HG03521 (cell line): ENCODE measurements around the gene LENG1.

Experiments
- ATAC-seq: cut with Tn5 transposase; IDR thresholded peaks from one replicate; pipeline ENCODE4 v1.9.1; 2021; ENCODE audit warnings: mild to moderate bottlenecking, moderate library complexity; ENCODE audit not compliant: unreplicated experiment

The LENG1 gene

DNA sequence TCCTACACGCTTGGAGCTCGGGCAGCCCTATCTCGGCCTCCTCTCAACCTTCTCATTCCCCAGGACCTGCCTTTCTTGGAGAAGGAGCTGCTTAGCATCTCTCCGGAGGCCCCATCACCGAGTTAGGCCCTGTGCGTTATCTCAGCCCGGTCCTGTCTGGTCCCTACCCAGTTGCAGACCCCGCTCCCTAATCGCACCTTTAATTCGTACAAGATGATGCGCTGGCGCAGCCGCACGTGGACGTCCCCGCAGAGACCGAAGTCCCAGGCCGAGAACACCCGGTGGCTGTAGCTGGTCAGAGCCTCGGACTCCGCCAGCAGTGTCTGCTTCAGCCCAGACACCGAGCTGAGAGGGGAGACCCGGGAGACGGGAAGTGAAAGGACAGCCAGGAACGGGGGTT, 5.7 kb upstream of the LENG1 start:
- no peak for ATAC-seq

DNA sequence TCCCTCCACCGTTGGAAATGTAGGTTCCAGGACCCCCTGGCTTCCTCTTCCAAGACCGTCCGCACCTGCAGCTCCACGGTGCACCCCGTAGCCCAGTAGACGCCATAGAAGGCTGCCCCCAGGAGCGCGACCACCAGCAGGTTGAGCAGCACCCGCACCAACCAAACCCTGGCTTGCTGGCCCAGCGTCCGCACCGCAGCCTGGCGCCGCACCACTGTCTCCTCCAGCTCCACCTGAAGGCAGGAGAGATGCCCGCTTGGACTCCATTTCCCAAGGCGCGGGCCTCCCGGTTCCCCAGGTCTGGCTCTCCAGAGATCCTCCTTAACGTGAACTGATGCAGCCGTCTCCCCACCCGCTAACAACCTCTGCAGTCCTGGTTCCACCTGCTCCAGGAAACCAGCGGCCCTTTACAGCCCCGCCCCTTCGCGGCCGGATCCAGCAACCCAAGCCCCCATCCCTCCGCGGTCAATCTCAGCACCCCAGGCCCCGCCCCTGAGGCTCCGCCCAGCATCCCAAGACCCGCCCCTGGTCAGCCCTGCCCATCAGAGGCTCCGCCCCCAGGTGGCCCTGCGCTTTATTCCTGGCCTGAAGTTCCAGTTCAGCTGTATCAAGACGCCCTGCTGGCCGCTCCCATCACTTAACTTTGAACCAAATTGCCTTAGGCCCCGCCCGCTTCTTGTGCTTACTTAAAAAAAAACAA, 5.0 kb upstream of the LENG1 start:
- ATAC-seq, result no peak

DNA sequence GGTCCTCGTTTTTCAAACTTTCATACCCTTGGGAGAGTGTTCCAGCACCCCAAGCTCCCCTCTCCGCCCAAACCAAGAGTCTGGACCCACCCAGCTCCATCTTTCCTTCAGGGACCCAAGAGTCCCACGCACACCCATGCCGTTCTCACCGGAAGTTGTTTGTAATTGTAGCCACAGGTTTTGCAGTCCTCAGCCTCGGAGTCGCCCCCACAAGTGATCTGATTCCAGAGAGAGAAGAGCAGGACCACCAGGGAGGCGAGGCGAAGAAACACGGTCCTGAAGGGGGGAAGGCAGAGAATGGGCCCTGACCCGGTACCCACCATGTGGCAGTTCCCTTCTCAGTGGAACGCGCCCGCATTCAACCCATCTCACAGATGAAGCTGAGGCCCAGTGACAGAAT, 3.4 kb upstream of the LENG1 start:
- ATAC-seq, result no peak

DNA sequence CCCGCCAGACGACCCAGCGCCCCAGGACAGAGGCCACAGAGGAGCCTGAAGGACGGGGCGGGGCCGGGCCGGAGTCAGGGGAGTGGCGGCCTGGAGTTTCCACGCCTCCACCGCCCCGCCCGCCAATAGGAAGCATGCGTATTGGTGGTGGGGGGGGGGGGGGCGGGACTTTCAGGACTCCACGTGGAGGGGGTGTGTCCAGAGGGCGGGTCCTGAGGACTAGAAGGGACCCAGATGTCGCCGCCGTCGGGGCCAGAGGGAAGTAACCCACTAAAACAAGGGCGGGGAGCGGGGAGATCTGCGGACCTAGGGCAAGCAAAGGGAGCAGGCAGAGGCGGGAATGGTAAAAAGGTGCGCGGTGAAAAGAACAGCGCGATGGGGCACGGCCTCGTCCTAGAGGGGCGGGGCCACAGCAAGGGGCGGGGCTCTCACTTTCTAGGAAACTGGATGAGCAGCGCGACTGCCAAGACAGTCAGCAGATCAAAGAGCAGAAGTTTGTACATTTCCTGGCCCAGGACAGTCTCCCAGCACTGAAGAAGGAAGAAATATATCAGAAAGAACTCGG, 2.8 kb upstream of the LENG1 start:
- no peak for ATAC-seq

DNA sequence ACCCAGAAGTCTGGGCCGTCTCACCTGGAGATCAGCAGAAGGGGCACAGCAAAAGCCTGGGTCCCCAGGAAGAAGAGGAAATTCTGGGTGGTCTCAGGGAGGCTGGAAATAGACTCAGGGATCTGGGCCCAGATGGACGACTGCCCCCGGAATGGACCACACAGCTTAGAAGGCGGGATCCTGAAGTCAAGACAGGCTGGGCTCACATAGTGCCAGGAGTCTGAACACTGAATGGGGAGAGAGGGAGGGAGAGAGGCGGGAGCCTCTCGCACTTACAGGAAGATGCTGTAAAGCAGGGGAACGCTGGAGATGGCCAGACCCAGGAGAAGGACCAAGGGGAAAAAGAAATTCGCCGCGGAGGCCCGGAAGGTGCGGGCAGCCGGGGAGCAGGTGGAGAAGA, 1.3 kb upstream of the LENG1 start:
- ATAC-seq, result no peak

DNA sequence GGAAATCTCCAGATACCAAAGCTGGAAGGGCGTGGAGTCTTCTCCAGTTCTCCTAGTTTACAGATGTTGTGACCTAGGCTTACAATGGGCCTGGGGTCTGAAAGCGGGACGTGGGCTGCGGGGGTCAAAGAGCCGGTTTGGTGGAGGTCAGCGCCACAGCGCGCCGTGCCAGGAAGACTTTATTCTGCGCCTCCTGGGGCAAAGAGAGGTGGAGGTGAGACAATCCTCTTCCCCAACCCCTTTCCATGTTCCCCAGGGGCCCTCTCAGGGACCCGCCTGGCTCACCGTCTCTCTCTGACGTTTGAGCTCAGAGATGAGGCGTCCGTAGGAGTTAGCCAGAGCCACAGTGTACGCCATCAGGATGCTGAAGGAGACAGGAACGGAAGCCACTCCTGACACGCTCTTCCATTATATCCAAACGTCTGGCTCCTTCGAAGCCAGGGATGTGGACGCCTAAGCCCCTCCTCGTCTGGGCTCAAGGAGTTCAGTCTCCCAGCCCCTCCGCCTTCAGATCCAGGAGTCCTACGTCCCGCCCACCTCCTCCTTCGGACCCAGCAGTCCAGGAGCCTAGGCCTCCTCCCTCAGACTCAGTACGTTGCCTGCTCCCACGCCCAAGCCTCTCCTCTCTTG, 776 bp upstream of the LENG1 start:
- no peak for ATAC-seq

DNA sequence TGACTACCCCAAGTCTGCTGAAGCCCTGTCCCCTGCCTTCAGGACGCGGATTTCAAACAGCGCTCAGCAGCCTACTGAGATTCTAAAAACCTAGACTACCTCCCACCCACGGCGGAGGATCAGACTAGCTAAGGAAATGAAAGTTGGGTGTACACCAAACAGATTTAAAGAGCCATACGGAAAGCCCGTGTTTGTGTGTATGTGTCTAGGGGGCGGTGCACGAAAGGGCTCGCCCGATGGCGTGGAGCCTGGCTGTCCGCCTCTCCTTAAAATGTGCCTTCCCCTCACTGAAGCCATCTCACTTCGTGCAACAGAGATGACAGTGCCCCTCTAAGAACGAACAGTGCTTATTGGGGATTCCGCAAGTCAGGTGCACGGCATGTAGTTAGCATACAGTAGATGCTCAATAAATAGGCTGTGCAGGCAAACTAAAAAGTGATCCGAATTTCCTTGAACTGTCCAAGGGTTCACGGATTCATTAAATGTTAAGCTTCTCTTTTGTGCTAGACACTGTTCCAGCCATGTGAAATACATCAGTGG, 639 bp downstream of the LENG1 start:
- no peak for ATAC-seq

DNA sequence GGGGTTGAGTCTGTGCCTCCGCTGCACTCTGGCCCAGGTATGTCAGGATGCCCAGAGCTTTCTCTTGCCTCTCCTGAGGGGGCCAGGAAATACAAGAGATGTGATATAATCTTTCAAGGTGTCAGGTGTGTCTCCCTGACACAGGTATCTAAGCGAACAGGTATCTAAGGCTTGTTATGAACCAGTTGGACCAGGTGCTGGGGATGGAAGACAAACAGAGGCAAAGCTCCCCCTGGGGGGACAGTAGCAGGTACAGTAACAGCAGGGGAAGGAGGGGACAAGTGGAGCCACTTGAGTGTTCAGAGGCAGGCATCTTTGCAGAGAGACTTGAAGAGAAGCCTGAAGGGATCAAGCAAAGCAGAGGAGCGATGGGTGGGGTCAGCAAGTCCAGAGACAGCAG, 2.6 kb downstream of the LENG1 start:
- no peak for ATAC-seq

DNA sequence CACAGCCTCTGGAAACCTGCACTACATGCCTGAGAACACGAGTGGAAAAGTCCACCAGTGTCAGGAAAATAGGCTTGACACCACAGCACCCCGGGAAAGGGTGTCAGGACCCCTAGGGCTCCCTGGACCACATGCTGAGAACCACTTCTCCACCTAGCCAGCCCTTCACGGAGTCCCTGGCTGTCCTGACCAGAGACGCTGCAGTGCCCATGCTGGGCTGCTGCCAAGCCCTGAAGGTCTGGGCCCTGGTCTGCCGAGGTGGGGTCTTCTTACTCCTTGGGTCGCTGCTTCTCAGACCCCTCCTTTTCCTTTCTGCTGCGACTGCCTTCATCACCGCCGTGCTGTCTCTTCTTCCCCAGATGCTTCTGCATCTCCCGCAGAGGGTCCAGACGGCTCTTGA, 3.0 kb downstream of the LENG1 start:
- no peak for ATAC-seq

DNA sequence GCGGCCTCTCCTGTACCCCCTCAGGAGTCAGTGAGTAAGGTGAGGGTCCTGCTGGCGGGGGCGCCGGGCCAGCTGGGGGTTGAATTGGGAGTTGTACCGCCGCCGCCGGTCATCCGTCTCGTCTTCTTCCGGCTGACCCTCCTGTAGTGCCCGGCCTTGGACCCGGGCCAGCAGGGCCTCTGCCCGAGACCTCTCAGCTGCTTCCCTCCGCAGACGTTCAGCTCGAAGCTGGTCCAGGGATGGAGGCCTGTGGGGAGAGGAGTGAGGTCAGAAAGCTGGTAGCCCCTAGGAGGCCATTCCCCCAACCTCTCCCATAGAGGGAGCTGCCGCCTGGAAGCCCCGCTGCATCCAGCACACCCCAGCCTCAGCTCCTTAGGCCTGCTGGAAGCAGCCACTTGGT, 3.8 kb downstream of the LENG1 start:
- no peak for ATAC-seq

DNA sequence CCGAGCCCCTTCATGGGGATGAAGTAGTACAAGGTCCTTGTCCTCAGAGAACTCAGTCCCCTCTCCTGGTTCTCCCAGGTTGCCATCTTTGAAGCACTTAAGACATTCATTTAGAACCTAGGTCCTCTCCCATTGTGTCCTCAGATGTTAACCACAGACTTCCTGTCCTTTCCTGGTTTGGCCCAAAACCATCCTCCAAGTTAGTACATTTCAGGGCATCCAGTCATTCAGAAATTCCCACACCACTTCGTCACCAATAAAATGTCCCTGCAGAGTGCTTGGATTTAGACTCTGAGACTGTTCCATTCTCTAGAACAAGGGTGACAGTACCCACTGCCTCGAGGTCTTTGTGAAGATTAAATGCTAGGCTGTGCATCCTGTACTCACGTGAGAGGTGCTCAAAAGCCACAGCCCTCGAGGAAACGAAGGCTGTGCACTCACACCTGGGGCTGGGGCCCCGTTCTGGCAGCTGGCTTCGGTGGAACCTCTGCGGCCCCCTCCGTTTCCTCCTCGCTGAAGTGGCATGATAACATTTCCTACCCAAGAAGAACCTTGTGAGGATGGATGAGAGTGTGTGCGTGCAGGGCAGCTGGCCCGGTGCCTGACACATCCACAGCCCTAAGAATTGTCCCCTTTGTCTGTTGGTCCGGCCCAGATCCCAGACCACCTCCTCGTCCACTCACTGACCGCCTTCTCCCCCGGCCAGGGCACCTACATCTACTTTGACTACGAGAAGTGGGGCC, 4.7 kb downstream of the LENG1 start:
- ATAC-seq, result no peak

DNA sequence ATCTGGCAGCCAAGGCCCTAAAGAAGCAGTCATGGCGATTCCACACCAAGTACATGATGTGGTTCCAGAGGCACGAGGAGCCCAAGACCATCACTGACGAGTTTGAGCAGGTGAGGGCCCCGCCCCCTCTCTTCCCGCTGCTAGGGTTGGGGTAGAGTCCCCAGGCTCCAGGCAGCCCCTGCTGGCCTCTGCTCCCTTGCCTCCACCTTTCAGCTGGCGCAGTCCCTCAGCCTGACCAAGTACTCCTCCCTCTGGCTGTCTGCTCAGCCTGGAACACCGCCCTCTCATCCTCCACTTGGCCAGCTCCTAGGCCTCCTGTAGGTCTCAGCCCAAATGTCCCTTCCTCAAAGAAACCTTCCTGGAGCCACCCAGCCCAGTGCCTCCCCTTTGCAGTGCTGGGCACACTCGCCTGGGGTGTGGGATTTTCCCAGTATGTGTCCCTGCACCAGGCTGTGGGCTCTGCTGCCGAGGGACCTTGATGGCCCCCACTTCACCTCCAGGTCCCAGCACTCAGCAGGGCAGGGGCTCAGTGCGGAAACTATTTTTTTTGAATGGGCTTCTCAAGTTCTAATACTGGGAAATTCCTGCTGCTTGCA, 5.7 kb downstream of the LENG1 start:
- no peak for ATAC-seq

DNA sequence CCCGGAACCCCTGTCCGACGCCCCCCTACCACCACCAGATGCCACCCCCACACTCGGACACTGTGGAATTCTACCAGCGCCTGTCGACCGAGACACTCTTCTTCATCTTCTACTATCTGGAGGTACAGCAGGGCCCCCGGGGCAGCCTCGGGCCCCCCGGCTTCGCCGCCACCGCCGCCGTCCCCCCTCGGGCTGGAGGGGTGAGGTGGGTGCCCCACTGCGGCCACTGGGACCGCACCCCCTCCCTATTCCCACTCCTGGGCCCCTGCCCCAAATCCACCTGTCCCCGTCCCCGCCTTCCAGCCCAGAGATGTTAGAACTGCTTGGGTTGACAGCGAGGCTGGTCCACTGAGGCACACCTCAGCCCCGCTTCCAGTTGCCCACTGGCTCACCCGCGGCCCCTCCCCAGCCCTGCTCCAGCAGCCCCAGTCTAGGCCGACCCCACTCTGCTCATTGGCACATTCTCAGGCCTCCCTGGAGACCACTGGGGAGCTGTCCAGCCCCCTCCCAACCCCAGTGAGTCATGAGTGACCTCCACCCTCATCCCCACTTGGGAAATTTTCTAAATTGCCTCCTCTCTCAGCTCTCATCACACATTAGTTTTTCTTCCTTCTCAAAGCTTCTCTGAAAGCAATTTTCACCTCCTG, 6.5 kb downstream of the LENG1 start:
- no peak for ATAC-seq

DNA sequence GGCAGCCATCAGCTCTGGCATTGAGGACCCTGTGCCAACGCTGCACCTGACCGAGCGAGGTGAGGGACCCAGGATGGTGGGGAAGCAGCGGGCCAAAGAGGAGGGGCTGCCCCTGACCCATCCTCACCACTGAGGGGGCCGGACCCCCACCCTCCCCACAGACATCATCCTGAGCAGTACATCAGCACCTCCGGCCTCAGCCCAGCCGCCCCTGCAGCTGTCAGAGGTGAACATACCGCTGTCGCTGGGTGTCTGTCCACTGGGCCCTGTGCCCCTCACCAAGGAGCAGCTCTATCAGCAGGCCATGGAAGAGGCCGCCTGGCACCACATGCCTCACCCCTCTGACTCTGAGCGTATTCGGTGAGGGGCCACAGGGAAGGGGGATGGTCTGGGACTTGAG, 7.3 kb downstream of the LENG1 start:
- ATAC-seq, result no peak

DNA sequence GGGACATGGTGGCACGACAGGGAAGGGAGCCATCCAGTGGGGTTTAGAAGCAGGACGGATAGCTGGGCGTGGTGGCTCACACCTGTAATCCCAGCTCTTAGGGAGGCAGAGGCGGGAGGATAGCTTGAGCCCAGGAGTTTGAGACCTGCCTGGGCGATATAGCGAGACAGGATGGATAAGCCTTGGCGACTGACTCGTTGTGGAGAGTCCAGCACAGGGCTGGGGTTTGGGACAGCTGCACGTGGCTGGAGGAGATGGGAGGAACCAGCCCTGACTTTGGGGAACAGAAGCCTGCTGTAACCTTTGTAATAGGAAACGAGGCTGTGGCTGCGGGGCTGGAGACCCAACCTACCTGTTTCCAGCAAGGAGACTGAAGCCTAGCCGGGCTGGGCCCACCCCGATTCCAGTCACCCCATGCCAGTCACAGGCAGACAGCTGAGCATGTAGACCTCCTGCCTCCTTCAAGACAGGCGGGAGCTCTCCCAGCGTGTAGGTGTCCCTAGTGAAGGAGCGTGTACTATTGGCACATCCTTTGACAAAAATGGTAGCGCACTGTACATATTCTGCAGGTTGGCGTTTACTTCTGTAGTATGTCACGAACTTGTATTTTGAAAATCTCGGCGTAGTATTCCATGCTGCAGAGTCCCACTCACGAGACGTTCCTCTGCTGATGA, 8.0 kb downstream of the LENG1 start:
- ATAC-seq, result no peak

DNA sequence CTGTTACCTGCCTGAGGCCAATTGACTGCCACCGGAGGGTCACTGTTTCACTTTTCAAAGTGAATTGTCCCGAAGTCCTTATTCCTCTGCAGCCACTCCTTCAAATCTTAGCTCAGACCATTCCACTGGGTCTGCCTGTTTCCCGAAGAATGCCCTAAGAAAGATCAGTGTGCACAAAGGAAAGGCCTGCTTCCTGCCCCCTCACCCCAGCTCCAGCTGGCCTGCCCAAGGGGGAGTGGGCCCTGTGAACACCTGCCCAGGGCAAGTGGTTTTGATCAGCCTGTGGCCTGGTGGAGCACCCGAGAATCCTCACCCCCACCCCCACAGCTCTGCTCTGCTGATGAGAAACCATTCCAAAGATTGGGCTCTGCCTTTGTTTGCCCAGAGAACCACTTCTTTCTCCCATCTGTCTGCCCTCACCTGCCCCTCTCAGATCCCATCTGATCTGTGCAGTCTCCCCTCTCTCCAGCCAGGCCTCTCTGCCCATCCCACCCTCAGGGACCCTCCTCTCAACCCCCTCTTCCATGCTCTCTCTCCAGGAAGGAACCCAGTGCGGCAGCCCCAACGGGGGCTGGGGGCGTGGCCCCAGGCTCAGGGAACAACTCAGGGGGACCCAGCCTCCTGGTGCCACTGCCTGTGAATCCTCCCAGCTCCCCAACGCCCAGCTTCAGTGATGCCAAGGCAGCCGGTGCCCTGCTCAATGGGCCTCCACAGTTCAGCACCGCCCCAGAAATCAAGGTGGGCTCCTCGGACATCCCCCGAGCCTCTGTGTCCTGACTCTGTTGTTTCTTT, 10.3 kb downstream of the LENG1 start:
- ATAC-seq, result no peak

DNA sequence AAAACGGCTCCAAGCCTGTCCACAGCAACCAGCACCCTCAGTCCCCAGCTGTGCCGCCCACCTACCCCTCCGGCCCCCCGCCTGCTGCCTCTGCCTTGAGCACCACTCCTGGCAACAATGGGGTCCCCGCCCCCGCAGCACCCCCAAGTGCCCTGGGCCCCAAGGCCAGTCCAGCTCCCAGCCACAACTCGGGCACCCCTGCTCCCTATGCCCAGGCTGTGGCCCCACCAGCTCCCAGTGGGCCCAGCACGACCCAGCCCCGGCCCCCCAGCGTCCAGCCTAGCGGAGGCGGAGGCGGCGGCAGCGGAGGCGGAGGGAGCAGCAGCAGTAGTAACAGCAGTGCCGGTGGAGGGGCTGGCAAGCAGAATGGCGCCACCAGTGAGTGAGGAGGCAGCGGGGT, 11.4 kb downstream of the LENG1 start:
- ATAC-seq, result no peak

DNA sequence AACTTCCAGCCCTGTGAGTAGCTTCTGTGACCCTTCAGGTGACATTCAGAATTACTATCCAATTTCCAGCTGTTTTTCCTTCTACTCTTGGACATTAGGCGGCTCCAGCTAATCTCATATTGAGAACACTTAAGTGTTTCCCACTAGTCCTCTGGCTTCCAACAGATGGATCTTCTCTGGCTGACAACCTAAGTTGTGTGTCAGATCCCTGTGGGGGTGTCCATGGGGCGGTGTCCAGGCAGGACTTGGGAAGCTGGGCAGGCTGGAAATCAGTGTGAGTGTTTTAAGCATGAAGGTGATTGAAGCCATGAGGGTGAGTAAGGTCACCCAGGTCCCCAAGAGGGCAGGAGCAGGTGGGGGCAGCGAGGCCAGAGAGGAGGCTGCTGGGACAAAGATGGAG, 11.8 kb downstream of the LENG1 start:
- no peak for ATAC-seq

DNA sequence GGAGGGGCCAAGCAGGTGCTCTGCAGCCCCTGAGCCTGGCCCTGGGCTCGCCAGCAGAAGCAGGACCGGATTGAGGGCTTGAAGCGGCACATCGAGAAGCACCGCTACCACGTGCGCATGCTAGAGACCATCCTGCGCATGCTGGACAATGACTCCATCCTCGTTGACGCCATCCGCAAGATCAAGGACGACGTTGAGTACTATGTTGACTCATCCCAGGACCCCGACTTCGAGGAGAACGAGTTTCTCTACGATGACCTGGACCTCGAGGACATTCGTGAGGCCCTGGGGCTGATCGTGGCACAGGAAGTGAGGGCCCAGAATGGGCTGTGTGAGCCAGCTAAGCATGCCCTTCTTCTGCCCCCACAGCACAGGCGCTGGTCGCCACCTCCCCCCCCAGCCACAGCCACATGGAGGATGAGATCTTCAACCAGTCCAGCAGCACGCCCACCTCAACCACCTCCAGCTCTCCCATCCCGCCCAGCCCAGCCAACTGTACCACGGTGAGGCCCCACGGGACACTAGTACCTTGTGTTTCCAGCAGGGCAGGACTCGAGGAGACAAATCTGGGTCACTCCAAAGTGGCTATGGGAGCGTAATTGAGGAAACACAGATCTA, 13.9 kb downstream of the LENG1 start:
- ATAC-seq, result no peak
